HG03025 (cell line): ENCODE data around the gene MLYCD.
"Not testable (repeated sequence)": the region's sequence is repeated elsewhere in the genome, so short reads cannot be mapped to it uniquely, and the experiment has no call there.

Experiments
- ATAC-seq: cut with Tn5 transposase; IDR thresholded peaks from one replicate; pipeline ENCODE4 v1.9.1; 2021; ENCODE audit warnings: mild to moderate bottlenecking, moderate library complexity; ENCODE audit not compliant: unreplicated experiment, low FRiP score

Gene MLYCD

GRCh38 chr16:83937922-83938885 is 39.3 kb downstream of the MLYCD start:
- ATAC-seq: no peak

GRCh38 chr16:83939266-83939855 is 40.4 kb downstream of the MLYCD start:
- ATAC-seq: no peak

GRCh38 chr16:83940119-83940518 is 41.2 kb downstream of the MLYCD start:
- no peak for ATAC-seq

GRCh38 chr16:83940630-83941378 is 41.9 kb downstream of the MLYCD start:
- no peak for ATAC-seq

GRCh38 chr16:83941546-83941945 is 42.6 kb downstream of the MLYCD start:
- not testable (repeated sequence) for ATAC-seq

GRCh38 chr16:83942074-83942473 is 43.2 kb downstream of the MLYCD start:
- no peak for ATAC-seq

GRCh38 chr16:83942815-83943515 is 44.0 kb downstream of the MLYCD start:
- ATAC-seq: no peak

GRCh38 chr16:83943516-83944050 is 44.7 kb downstream of the MLYCD start:
- no peak for ATAC-seq

- ATAC-seq: no peak
Measured at GRCh38 chr16:83945587-83945986, 46.7 kb downstream of the MLYCD start.

GRCh38 chr16:83946154-83946780 is 47.4 kb downstream of the MLYCD start:
- no peak for ATAC-seq

- no peak for ATAC-seq
Measured at GRCh38 chr16:83946781-83947566, 48.1 kb downstream of the MLYCD start.

- ATAC-seq: no peak
Measured at GRCh38 chr16:83947642-83948234, 48.8 kb downstream of the MLYCD start.

GRCh38 chr16:83948914-83949723 is 50.2 kb downstream of the MLYCD start:
- ATAC-seq: no peak

GRCh38 chr16:83949724-83950001 is 50.7 kb downstream of the MLYCD start:
- ATAC-seq: no peak

GRCh38 chr16:83950862-83951399 is 52.0 kb downstream of the MLYCD start:
- ATAC-seq: not testable (repeated sequence)

- ATAC-seq: no peak
Measured at GRCh38 chr16:83951544-83951943, 52.6 kb downstream of the MLYCD start.

- ATAC-seq: no peak
Measured at GRCh38 chr16:83952587-83952939, 53.6 kb downstream of the MLYCD start.
